Measurements from ENCODE around the gene GLCE.

GLCE gene

DNA sequence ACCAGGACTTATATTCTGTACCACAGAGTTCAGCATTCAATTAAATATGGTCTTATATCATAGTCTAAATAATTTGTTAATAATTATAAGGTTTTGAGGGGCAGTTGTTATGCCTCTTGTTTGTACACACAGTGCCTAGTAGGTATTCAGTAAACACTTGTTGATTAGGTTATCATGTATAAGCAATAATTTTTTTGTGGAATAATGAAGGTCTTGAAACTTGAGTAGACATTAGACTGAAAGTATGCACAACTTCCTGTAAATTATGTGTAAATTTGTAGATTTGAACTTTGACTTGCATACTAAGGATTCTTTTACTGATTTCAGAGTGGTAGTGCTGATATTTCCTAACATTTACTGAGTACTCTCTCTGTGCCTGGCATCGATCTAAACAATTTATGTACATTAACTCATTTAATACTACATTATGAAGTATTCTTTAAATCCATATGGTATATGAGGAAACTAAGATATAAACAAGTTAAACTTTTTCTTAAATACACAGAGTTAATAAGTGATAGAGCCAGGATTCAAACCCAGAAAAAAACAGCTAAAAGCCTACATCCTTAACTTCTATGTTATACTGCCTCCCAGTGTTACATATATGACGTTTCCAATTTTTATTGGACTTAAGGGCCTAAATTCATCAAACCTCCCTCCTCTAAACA, 65.1 kb downstream of the GLCE start:
- TF ChIP-seq, protein P1, sequence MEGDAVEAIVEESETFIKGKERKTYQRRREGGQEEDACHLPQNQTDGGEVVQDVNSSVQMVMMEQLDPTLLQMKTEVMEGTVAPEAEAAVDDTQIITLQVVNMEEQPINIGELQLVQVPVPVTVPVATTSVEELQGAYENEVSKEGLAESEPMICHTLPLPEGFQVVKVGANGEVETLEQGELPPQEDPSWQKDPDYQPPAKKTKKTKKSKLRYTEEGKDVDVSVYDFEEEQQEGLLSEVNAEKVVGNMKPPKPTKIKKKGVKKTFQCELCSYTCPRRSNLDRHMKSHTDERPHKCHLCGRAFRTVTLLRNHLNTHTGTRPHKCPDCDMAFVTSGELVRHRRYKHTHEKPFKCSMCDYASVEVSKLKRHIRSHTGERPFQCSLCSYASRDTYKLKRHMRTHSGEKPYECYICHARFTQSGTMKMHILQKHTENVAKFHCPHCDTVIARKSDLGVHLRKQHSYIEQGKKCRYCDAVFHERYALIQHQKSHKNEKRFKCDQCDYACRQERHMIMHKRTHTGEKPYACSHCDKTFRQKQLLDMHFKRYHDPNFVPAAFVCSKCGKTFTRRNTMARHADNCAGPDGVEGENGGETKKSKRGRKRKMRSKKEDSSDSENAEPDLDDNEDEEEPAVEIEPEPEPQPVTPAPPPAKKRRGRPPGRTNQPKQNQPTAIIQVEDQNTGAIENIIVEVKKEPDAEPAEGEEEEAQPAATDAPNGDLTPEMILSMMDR (IDR thresholded peaks at IDR 0.05; ENCODE audit: insufficient read depth, low read depth, low read length, missing control alignments): peak; percentile 24
- no peak overlapping the region for H3K4me3 ChIP-seq (ENCODE audit: low read length)
- peak; percentile 51 for DNase-seq (ENCODE audit: low read depth)

DNA sequence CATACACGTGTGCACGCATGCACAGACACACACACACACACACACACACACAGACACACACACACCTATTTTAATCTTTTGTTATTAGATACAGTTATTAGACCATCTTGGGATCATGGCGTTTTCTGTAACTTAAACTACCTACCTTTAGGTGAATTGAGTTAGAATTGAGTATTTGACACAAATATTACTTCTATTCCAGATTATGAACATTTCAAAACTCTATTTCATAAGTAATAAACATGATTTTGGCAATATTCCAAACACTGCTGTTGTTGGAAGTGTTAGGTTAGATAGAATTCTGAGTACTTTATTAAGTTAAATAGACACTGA, 65.6 kb downstream of the GLCE start:
- TF ChIP-seq, protein P1 (IDR thresholded peaks at IDR 0.05; ENCODE audit: insufficient read depth, low read depth, low read length, missing control alignments): no peak
- H3K4me3 ChIP-seq (ENCODE audit: low read length): no peak overlapping the region
- DNase-seq (ENCODE audit: low read depth): no peak

GRCh38 chr15:69232144-69232543, 71.7 kb downstream of the GLCE start:
- TF ChIP-seq, protein P1 (IDR thresholded peaks at IDR 0.05; ENCODE audit: insufficient read depth, low read depth, low read length, missing control alignments): no peak
- H3K4me3 ChIP-seq (ENCODE audit: low read length): no peak overlapping the region
- peak; percentile 69 for DNase-seq (ENCODE audit: low read depth)

DNA sequence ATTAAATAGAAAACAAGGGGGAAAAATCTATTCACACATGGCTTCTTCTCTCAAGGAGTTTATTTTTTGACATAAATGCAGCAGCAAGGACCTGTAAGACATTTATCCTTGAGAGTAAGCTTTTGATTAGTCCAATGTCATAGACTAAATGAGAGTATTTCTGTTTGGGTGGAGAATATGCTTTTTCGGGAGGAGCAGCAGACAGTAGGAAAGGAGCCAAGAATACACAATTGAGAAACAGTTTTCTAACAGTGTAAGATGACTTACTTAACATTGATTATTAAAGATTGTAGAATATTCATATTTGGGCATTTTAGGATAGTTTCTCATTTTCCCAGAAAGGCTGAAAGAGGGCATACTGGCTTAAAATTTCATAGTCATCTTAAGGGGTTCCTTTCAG, 72.3 kb downstream of the GLCE start:
- H3K4me3 ChIP-seq (ENCODE audit: low read length): no peak overlapping the region
- TF ChIP-seq, protein P1 (IDR thresholded peaks at IDR 0.05; ENCODE audit: insufficient read depth, low read depth, low read length, missing control alignments): no peak
- DNase-seq (ENCODE audit: low read depth): no peak

GRCh38 chr15:69234676-69235075, 74.2 kb downstream of the GLCE start:
- no peak overlapping the region for H3K4me3 ChIP-seq (ENCODE audit: low read length)
- DNase-seq (ENCODE audit: low read depth): no peak
- TF ChIP-seq, protein P1 (IDR thresholded peaks at IDR 0.05; ENCODE audit: insufficient read depth, low read depth, low read length, missing control alignments): no peak

DNA sequence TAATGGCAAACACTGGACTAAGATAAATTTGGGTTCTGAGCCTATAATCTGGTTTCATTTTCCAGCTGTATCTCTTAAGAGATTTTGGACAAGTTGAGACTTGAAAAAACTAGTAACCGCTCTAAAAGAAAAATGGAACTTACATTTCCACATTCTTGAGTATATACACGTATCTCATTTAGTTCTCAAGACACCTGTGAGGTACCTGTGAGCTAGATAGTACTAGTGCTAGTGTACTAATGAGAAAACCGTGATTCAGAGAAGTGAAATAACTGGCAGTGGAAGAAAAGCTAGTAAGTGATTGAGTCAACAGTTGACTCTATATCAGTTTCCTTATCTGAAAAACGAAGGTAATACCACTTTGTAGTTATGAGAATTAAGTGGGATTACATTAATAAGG, 76.1 kb downstream of the GLCE start:
- no peak overlapping the region for H3K4me3 ChIP-seq (ENCODE audit: low read length)
- TF ChIP-seq, protein P1 (IDR thresholded peaks at IDR 0.05; ENCODE audit: insufficient read depth, low read depth, low read length, missing control alignments): no peak
- DNase-seq (ENCODE audit: low read depth): peak; percentile 83

DNA sequence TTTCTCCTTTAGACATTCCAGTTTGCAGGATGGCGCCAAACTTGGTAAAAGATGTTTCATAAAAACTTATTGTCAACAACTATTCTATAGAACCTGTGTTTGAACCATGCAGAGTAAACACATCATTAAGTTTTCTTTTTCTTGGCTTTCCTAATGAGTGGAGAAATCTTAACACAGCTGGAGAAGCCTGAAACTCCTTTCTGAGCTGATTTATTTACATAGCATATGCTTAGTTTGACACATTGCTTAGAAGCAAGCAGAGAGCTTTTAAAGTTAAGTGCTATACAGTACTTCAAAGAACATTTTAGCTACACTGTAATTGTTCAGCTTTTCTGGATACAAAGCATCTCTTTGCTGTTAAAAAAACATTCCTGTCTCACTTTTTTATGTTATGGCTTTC, 77.3 kb downstream of the GLCE start:
- no peak for DNase-seq (ENCODE audit: low read depth)
- TF ChIP-seq, protein P1 (IDR thresholded peaks at IDR 0.05; ENCODE audit: insufficient read depth, low read depth, low read length, missing control alignments): no peak

More for the DNA sequence above, 77.3 kb downstream of the GLCE start:
- H3K4me3 ChIP-seq (ENCODE audit: low read length): no peak overlapping the region

All from epithelial cell of esophagus (primary cell).